OCI-LY1 (cell line): Measurements from ENCODE around the gene NME3.

Source experiments
- H2AFZ ChIP-seq: fragments of 200-600 bp; sonication (generic), shearing (Covaris generic); 2 replicates; pipeline ENCODE4 v1.6.0; 2014; ENCODE audit warnings: antibody characterized with exemption, mild to moderate bottlenecking, low read length
- H3F3A ChIP-seq: fragments of 200-600 bp; sonication (generic), shearing (Covaris generic); 2 replicates; pipeline ENCODE4 v1.6.0; 2014; ENCODE audit warnings: mild to moderate bottlenecking, antibody characterized with exemption, low read length, moderate library complexity; ENCODE audit not compliant: insufficient read depth
- H3K27ac ChIP-seq: fragments of 200-600 bp; sonication (generic); 2 replicates; pipeline ENCODE4 v1.5.1; 2014; ENCODE audit warnings: low read length, mixed run types, mild to moderate bottlenecking, low read depth; ENCODE audit not compliant: poor library complexity, severe bottlenecking
- H3K27me3 ChIP-seq: fragments of 200-600 bp; sonication (generic); 2 replicates; pipeline ENCODE4 v1.6.0; 2014; ENCODE audit warnings: antibody characterized with exemption, mild to moderate bottlenecking, low read length, moderate library complexity; ENCODE audit not compliant: insufficient read depth
- H3K36me3 ChIP-seq: fragments of 200-600 bp; sonication (generic); 2 replicates; pipeline ENCODE4 v1.6.1; 2014; ENCODE audit warnings: mild to moderate bottlenecking, antibody characterized with exemption, low read length, moderate library complexity, mixed read lengths; ENCODE audit not compliant: insufficient read depth
- H3K4me1 ChIP-seq: fragments of 200-600 bp; sonication (generic); 2 replicates; pipeline ENCODE4 v1.5.1; 2014; ENCODE audit warnings: mild to moderate bottlenecking, low read length, moderate library complexity; ENCODE audit not compliant: insufficient read depth, severe bottlenecking
- H3K4me2 ChIP-seq: fragments of 200-600 bp; sonication (generic), shearing (Covaris generic); 2 replicates; pipeline ENCODE4 v1.6.1; 2014; ENCODE audit warnings: low read length
- H3K4me3 ChIP-seq: fragments of 200-600 bp; sonication (generic); 2 replicates; pipeline ENCODE4 v1.5.1; 2014; ENCODE audit warnings: low read length, low read depth, mild to moderate bottlenecking, mixed read lengths; ENCODE audit not compliant: poor library complexity, severe bottlenecking
- H3K79me2 ChIP-seq: fragments of 200-600 bp; shearing (Covaris generic); 2 replicates; pipeline ENCODE4 v1.6.1; 2016; ENCODE audit warnings: mixed run types, low read length, mixed read lengths; ENCODE audit not compliant: insufficient read depth
- H3K9ac ChIP-seq: fragments of 200-600 bp; sonication (generic), shearing (Covaris generic); 2 replicates; pipeline ENCODE4 v1.6.1; 2014; ENCODE audit warnings: mild to moderate bottlenecking, low read length, mixed read lengths
- H3K9me2 ChIP-seq: fragments of 200-600 bp; sonication (generic), shearing (Covaris generic); 2 replicates; pipeline ENCODE4 v1.6.1; 2014; ENCODE audit warnings: low read depth, mild to moderate bottlenecking, low read length, mixed read lengths
- H3K9me3 ChIP-seq: fragments of 200-600 bp; shearing (Covaris generic); 2 replicates; pipeline ENCODE4 v1.6.1; 2014; ENCODE audit warnings: low read length, mixed read lengths
- H4K20me1 ChIP-seq: fragments of 200-600 bp; sonication (generic), shearing (Covaris generic); 2 replicates; pipeline ENCODE4 v1.6.0; 2016; ENCODE audit warnings: mild to moderate bottlenecking, low read length; ENCODE audit not compliant: insufficient read depth
- CTCF ChIP-seq: fragments of 200-600 bp; sonication (generic), shearing (Covaris generic); IDR thresholded peaks from 2 replicates; pipeline ENCODE4 v1.5.1; 2017; ENCODE audit warnings: mild to moderate bottlenecking, antibody characterized with exemption, low read length, moderate library complexity, mixed read lengths
- EZH2 ChIP-seq: fragments of 200-600 bp; sonication (generic), shearing (Covaris generic); IDR thresholded peaks from 2 replicates; pipeline ENCODE4 v1.8.0; 2017; ENCODE audit warnings: borderline replicate concordance, mixed run types, mild to moderate bottlenecking, antibody characterized with exemption, low read length, moderate library complexity, mixed read lengths

The NME3 gene

DNA sequence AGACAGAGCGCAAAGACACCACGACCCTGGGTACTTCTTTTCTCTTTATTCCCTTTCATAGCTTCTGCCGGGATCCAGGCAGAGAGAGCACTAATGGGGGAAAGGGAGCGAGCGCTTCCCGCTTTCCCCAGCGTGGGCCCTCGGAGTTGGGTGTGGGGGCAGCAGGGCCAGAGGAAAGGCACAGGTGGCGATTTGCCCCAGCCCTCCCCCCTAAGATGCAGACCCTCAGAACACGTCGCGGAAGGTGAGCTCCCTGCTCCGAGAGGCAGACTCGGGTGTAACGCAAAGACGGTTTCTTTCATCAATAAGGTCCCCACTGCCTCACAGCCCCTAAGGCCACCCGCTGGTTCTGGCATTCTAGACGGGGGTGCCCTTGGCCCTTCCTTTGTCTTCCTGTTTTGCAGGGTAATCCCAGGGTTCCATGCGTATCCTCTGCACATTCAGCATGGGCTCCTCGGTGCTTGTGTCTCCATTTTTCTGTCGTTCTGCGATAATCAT is 570 bp upstream of the NME3 start:
- Histone ChIP-seq H3K4me2 (peak overlapping the region; percentile 91), H2AFZ (no peak overlapping the region), H3K4me3 (peak overlapping the region; percentile 85), H3K27ac (peak overlapping the region; percentile 83), H3K9me2 (no peaks in the 10 kb centered on the region), H3K36me3 (peaks cover 43% of the 10 kb centered on the region), H3K4me1 (peaks cover 22% of the 10 kb centered on the region), H3K9me3 (no peaks in the 10 kb centered on the region), H3K9ac (peak overlapping the region; percentile 88), H4K20me1 (no peaks in the 10 kb centered on the region), H3K27me3 (no peaks in the 10 kb centered on the region), H3K79me2 (0 out of 2 replicates have a peak, but pooled peaks cover 3% of the 10 kb centered on the region), H3F3A (no peaks in the 10 kb centered on the region)
- TF ChIP-seq CTCF, result no peak
- TF ChIP-seq EZH2, result no peak

GRCh38 chr16:1770328-1771187 is 785 bp downstream of the NME3 start:
- H3K9me2 ChIP-seq, result no peaks in the 10 kb centered on the region
- no peaks in the 10 kb centered on the region for H3F3A ChIP-seq
- peak overlapping the region; percentile 91 for H3K4me2 ChIP-seq
- H3K79me2 ChIP-seq, result 0 out of 2 replicates have a peak, but pooled peaks cover 3% of the 10 kb centered on the region
- peak overlapping the region; percentile 88 for H3K9ac ChIP-seq
- peaks cover 22% of the 10 kb centered on the region for H3K4me1 ChIP-seq
- no peaks in the 10 kb centered on the region for H3K27me3 ChIP-seq
- no peaks in the 10 kb centered on the region for H4K20me1 ChIP-seq
- H3K27ac ChIP-seq, result peak overlapping the region; percentile 59
- H3K9me3 ChIP-seq, result no peaks in the 10 kb centered on the region
- H3K36me3 ChIP-seq, result peaks cover 49% of the 10 kb centered on the region
- H3K4me3 ChIP-seq, result peak overlapping the region; percentile 85
- no peak overlapping the region for H2AFZ ChIP-seq
- TF ChIP-seq CTCF, result no peak

DNA sequence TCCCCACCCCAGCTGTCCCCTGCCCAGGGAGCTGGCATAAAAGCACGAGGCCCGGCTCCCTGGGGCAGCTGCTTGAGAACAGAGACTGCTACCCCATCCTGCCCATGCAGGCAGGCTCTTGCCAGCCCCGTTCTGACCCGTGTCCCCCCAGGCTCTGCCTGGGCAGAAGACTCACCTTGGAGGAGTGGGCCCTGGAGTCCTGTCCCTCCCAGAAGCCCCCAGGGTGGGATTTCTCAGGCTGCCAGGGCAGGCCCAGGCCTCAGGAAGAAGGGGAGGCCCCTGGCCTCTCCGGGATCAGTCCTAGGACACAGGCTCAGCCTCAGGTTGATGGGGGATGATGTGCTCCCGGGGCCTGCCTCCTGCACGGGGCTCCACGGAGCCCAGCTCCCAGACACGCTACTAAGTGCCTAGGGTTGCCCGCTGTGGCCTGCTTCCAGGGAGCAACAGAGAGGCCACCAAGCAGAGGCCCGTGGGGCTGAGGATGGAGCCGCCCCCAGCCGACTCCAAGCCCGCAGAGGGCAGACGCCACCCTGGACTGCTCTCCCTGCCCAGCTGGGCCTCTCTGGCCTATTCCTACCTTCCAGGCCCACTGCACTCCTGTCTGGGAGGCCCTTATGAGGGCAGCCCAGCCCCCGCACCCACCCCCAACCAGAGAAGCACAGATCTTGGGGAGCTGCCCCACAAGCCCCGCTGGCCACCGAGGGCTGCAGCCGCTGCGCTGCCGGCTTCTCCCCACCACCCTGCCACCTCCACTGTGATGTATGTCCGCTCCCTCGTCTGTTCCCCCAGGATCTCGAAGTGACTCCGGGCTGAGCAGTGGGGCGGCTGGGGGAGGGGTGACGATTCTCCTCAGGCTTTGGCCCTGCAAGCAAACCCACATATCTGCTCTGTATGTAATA is 1.7 kb downstream of the NME3 start:
- Histone ChIP-seq H3K9me3 (no peaks in the 10 kb centered on the region), H2AFZ (no peak overlapping the region), H3K27ac (peak overlapping the region; percentile 59), H3K4me3 (peak overlapping the region; percentile 85), H3K36me3 (peaks cover 58% of the 10 kb centered on the region), H3K9me2 (no peaks in the 10 kb centered on the region), H3K79me2 (0 out of 2 replicates have a peak, but pooled peaks cover 3% of the 10 kb centered on the region), H3K9ac (peak overlapping the region; percentile 88; the same call in 1 of the 2 replicates), H3K4me2 (peak overlapping the region; percentile 91), H3K4me1 (peaks cover 21% of the 10 kb centered on the region), H3K27me3 (no peaks in the 10 kb centered on the region), H3F3A (no peaks in the 10 kb centered on the region), H4K20me1 (no peaks in the 10 kb centered on the region)
- no peak for TF ChIP-seq CTCF
- no peak for TF ChIP-seq EZH2
